NCI-H187 (cell line): Measurements from ENCODE around the gene C19orf85.

ENCODE experiments used
- DNase-seq, 2 experiments: peaks; one replicate each; lab custom pipeline; 2025; lab: John Stamatoyannopoulos, UW

The C19orf85 gene

DNA sequence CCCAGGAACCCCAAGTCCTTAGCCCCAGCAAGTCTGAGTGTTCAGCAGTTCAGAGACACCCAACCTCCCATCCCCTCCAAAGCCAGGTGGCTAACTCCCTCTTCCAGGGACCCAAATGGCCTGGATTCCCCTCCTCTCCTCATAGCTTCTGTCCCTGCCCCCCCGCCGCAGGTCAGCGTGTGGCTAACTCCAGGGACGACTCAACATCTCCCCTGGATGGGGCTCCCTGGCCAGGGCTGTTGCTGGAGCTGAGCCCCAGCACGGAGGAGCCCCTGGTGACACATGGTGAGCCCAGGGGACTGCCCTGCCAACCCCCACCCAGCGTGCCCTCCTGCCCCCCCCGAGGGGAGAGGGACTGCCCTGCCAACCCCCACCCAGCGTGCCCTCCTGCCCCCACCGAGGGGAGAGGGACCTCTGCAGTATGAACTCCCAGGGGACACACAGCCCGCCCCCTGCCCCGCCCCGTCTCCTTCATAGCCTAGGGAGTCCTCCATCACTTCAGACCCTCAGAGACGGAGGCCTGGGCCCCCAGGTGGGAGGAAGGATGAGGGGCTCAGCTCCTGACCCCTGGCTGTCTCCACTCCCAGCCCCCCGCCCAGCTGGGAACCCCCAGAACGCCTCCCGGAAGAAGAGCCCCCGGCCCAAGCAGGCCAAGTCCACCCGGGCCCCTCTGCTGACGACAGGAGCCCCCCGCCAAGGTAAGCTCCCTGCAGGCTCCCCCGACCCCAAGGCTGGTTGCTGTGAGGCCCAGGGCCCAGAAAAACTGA is 25.3 kb upstream of the C19orf85 start:
- no peak for DNase-seq

DNA sequence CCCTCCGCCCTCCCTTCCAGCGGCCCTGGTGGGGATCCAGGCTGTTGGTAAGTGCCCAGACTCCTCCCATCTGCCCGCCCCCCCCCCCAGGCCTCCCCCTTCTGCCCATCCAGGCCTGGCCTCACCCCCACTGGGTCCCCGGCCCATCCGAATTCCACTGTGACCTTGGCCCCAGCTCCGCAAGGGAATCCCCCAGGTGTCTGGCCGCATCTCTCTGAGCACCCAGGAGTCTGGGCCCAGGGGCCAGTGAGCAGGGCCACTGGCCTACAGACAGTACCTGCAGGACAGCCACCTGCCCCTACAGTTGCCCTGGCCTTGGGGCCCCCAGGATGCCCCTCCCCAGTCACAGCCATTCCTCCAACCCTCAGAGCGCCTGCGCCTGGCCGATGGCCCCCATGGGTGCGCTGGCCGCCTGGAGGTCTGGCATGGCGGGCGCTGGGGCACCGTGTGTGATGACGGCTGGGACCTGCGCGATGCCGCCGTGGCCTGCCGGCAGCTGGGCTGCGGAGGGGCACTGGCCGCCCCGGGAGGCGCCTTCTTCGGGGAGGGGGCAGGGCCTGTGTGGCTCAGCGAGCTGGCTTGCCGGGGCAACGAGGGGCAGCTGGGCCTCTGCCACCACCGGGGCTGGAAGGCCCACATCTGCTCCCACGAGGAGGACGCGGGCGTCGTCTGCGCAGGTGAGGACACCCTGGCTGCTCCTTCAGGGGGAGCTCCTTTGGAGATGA is 24.6 kb upstream of the C19orf85 start:
- DNase-seq: no peak

DNA sequence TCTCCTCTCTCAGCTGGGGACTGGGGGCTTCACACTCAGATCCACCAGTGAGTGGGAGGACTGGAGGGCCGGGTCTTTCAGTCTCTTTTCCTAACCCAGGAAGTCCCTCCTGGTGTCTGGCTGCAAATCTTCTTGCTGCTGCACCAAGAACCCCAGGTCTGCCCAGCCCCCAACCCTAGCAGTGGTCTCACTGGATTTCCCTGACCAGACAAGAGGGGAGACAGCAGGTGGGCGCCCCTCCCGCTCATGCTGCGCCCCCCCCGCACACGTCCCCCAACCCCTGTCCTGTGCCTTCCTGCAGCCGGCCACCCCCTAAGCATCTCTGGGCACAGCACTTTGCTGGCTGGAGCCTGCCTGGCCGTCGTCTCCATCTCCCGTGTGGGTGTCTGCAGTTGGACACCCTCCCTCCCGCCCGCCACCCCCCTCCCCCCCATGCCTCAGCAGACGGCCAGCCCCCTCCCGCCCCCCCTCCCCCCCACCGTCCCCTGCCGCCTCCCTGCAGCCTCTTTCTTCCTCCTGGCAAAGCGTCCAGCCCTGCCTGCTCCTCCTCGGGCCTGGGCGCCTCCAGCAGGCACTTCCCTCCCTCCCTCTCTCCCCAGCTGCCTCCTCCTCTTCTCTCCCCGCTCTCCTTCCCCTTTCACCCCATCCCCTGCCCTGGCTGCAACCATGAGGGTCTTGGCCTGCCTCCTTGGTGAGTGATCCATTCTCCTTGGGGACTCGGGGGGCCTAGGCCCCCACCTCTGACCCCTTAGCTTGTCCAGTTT is 23.6 kb upstream of the C19orf85 start, which contains the start of gene SSC5D:
Gene SSC5D (plus strand): TSS at position 513 of the 764 bp plus-strand sequence. CDS start 154 bp downstream, at position 667.
- DNase-seq: no peak

DNA sequence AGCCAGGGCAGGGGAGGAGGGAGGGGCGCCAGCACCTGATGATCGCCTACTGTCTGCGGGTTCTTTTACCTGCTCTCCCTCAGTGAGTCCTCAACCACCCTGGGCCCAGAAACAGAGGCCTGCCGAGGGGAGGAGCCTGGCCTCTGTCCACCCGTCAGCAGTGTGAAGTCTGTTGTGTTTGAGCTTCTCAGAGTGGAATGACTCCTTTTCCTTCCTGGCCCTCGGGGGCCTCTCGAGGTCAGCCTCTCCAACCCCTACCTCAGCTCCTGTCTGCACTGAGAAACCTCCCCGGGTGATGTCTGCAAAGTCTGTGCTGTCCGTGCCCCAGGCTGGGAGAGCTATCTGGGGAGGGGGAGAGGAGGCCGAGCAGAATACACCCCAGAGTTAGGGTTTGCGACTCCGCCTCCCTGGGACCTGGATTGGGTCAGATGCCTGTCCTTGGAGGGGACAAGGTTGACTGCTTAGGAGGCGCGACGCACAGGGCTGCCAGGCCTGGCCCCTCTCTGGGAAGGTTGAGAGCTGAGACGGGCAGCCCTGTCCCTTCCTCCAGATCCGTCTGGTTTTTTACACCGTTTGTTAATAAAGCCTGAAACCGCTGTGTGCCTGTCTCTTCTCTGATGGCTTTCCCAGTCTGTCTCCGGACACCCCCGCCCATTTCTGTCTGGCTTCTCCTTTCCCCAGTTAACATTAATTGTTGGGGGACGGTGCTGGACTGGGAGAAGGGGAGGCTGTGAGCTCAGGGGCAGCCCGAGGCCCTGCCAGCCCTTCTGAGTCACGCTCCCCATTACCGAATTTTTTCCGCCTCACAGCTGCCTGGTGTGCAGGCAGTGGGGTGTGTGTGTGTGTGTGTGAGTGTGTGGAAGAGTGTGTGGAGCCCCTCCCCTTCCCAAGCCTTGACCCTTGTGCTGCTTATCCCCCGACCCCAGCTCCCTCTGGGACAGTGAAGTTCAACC is 22.7 kb upstream of the C19orf85 start:
- DNase-seq: no peak

DNA sequence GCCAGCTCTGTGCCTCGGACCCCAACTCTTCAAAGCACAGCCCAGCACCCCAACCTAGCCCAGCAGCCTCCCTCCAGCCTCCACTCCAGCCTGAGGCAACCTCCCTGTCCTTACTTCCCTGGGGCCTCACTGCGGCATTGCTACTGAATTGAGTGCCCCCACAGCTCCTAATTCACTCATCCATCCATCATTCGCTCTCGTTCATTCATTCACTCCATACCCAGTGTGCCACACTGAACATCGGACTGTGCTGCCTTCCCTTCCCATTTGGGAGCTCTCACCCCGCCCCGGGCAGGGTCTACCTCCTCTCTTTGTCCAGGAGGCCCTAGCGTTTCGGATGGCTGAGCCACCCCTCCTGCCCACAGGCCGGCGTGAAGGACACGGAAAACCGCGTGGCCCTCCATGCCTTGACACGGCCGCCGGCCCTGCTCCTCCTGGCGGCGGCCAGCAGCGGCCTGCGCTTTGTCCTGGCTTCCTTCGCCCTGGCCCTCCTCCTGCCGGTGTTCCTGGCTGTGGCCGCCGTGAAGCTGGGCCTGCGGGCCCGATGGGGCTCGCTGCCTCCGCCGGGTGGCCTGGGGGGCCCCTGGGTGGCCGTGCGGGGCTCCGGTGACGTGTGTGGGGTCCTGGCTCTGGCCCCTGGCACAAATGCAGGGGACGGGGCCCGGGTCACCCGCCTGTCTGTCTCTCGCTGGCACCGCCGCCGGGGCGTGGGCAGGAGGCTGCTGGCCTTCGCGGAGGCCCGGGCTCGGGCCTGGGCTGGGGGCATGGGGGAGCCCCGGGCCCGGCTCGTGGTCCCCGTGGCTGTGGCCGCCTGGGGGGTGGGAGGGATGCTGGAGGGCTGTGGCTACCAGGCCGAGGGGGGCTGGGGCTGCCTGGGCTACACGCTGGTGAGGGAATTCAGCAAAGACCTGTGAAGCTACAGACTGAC is 21.8 kb upstream of the C19orf85 start:
- DNase-seq: no peak

DNA sequence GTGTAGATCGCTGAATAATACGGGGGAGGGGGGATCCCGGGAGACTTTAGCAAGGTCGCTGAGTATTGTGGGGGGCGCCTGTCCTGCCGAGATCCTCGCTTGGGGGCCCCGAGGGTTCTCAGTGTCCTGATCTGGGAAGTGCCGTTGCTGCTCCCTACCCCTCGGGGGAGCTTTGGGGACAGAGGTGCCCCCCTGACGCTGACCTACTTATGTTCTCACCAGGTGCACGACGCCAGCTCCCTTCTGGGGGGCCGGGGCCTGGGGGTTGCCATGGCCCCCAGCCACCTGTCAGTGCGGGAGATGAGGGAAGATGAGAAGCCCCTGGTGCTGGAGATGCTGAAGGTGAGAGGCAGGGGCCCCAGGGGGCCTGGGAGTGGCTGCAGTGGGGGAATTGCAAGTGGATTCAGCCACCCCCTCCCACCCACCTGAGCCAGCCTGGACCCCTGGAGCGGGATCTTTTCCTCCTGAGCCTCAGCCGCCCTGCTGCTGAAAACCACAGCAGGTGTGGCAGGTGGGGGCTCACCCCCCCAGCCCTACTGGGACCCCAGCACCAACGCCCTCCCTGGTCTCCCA is 21.0 kb upstream of the C19orf85 start:
- no peak for DNase-seq

DNA sequence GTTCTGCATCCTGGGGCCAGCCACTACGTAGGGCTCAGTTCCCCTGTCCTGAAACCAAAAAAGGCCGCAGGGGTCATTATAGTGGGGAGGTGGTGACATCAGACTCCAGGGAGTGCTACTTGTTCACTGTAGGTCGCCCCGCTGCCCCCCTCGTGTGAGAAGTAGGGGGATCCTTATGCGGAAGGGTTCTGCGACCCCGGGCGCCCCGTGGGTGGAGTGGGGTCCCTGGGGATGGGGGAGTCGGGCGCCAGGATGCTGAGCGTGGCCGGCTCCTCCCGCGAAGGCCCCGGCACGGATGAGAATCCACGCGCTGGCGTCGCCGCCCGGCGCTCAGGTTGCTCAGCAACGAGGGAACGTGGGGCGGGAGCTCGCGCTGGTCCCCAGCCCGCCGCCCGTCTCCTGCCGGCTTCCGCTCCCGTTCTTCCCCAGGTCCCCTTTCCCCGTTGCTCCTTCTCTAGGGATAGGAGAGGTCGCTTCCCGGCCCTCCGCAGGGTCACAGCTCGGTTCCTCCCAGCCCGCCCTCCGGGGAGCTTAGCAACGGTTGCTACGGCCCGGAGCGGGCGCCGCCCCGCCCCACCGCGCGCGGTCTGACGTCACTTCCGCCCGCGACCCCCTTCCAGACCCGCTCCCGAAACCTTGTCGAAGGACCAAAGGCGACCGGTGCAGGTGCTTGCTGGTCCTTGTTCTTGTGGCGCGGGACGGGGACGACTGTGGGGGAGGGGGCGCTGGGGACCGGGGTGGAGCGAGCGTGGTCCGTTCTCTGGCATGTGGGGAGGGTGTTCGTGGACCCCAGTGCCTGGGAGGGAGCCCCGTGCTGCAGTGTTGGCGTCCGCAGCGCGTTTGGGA is 20.3 kb upstream of the C19orf85 start, which contains the start of gene NAT14:
Gene NAT14 (plus strand): TSS at position 596 of the 846 bp plus-strand sequence. CDS start 521 bp downstream, outside the sequence.
- peak; percentile 36 to 40 for DNase-seq

DNA sequence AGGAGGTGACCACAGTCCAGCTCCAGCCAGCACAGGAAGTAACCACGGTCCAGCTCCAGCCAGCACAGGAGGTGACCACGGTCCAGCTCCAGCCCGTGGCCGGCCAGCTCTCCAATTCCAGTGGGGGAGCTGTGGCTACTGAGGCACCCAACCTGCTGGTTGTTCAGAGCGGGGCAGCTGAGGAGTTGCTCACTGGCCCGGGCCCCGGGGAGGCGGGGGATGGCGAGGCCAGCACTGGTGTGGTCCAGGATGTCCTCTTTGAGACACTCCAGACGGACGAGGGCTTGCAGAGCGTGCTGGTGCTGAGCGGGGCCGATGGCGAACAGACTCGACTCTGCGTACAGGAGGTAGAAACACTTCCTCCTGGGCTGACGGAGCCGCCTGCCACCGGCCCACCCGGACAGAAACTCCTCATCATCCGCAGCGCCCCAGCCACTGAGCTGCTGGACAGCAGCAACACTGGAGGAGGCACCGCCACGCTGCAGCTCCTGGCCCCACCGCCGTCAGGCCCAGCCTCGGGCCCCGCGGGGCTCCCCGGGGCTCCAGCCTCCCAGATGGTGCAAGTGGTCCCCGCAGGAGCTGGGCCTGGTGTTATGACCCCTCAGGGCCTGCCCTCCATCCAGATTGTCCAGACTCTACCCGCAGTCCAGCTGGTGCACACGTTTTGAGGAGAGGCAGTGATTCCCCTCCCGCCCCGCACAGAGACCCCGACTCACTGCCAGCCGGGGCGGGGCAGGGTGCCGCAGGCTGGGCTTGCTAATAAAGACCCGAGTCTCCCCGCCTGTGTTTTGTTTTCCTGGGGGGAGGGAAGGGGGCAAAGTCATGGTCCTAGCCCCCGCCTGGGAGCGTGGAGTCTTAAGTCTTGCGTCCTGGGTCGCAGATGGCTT is 19.4 kb upstream of the C19orf85 start:
- no peak for DNase-seq

DNA sequence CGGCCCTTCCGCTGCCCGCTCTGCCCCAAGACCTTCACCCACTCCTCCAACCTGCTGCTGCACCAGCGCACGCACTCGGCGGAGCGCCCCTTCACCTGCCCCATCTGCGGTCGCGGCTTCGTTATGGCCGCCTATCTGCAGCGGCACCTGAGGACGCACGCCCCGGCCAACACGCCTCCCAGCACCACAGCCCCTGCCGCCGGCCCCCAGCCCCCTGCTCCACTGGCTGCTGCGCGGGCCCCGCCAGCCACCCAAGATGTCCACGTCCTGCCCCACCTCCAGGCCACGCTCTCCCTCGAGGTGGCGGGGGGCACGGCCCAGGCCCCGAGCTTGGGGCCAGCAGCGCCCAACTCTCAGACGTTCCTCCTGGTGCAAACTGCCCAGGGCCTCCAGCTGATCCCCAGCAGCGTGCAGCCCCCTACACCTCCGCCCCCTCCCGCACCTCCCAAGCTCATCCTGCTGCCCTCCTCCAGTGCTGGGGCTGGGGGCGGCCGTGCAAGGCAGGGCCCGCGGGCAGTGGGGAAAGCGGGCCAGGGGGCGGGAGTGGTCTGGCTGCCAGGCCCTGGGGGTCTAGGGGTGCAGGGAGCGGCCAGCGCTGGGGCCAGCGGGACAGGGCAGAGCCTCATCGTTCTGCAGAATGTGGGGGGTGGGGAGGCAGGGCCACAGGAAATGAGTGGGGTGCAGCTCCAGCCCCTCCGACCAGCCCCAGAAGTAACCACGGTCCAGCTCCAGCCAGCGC is 18.6 kb upstream of the C19orf85 start:
- DNase-seq: no peak

DNA sequence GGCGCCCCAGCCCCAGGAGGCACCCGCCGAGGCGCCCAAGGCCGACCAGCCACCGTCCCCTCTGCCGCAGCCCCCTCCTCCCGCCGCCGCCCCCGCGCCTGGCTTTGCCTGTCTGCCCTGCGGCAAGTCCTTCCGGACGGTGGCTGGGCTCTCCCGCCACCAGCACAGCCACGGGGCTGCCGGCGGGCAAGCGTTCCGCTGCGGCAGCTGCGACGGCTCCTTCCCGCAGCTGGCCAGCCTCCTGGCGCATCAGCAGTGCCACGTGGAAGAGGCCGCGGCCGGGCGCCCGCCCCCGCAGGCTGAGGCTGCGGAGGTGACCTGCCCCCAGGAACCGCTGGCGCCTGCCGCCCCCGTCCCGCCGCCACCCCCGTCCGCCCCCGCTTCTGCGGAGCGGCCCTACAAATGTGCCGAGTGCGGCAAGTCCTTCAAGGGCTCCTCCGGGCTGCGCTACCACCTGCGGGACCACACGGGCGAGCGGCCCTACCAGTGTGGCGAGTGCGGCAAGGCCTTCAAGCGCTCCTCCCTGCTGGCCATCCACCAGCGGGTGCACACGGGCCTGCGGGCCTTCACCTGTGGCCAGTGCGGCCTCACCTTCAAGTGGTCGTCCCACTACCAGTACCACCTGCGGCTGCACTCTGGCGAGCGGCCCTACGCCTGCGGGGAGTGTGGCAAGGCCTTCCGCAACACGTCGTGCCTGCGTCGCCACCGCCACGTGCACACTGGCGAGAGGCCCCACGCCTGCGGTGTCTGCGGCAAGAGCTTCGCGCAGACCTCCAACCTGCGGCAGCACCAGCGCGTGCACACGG is 17.8 kb upstream of the C19orf85 start:
- DNase-seq: no peak

DNA sequence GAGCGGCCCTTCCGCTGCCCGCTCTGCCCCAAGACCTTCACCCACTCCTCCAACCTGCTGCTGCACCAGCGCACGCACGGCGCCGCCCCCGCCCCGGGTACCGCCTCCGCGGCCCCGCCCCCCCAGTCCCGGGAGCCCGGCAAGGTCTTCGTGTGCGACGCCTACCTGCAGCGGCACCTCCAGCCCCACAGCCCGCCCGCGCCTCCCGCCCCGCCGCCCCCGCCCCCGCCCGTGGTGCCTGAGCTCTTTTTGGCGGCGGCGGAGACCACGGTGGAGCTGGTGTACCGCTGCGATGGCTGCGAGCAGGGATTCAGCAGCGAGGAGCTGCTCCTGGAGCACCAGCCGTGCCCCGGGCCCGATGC is 17.2 kb upstream of the C19orf85 start:
- no peak for DNase-seq

DNA sequence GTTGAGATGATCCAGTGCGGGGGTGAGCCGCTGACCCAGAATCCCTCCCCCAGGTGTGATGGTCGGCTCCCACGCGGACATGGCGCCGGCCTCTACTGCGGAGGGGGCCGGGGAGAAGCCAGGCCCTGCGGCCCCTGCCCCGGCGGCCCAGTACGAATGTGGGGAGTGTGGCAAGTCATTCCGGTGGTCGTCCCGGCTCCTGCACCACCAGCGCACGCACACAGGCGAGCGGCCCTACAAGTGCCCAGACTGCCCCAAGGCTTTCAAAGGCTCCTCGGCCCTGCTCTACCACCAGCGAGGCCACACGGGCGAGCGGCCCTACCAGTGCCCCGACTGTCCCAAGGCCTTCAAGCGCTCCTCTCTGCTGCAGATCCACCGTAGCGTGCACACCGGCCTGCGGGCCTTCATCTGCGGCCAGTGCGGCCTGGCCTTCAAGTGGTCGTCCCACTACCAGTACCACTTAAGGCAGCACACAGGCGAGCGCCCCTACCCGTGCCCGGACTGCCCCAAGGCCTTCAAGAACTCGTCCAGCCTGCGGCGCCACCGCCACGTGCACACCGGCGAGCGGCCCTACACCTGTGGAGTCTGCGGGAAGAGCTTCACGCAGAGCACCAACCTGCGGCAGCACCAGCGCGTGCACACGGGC is 16.7 kb upstream of the C19orf85 start:
- no peak for DNase-seq

DNA sequence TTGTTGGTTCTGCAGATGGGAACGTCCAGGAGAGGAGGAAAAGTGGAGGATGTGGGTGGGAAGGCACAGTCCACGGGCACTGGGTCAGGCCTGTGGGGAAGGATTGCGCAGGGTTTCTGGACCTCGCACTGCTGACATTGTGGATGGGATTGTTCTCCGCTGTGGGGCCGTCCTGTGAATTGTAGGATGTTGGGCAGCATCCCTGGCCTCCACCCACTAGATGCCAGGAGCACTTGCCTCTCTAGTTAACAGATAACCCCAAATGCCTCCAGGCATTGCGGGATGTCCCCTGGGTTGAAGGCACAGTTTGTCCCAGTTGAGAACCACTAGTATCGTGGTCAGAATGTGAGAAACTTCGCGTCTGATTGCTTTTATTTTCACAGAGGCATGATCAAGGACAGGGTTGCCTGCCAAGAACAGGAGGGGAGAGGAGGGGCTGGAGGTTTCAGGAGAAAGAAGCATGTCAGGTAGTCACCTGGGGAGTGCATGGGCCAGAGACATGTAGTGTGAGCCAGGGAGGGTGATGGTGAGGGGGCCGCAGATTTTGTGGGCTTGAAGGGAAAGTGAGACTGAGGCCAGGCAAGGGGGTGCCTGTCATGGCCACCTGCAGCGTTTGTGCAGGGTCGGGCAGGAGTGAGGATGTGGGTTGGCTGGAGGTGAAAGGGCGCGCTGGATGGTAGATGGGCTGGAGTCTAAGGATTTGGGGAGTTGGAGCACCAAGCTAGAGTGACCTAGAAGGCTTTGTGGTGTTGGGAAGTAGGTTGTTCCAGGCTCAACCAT is 15.1 kb upstream of the C19orf85 start:
- DNase-seq: no peak

DNA sequence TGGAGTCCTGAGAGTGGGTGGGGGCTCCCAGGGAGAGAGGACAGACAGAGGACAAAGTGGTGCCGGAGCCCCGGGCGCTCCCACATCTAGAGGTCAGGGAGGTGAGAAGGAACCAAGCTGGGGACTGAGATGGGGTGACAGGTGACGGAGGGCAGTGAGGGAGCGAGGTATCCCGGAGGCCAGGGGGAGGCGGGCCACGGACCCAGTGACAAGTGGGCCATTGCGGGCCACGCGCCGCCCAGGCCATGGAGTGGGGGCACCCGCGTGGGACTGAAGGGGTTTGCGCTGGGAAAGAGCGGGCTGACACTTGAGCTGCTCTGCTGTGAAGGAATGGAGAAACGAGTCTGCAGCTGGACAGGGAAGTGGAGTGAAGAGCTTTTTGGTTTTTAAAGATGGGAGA is 14.5 kb upstream of the C19orf85 start:
- no peak for DNase-seq

DNA sequence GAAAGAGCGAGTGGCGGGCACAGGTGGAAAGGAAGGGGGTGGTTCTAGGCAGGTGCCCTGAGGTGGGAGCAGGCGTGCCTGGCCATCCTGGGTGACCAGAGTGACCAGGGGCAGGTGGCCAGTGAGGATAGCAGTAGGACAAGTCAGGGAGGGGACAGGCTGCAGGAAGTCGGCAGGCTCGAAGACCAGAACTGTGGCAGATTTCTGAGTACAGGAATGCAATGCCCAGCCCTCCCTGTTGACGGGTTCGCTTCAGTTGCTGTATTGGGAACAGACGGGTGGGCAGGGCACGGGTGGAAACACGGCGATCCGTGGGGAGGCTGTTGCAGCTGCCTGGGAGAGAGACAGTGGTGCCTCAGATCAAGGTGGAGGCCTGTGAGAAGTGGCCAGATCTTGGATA is 13.8 kb upstream of the C19orf85 start:
- DNase-seq: no peak
